ENCODE results near the gene IFITM10. TPM values are rescaled to one million over a fixed set of nuclear protein-coding genes. Genes with fewer than 3 reads are reported as not detected.

IFITM10 gene
- total and polyA plus RNA-seq, 2 donors from 2014 or later: 2.3 to 6.4 TPM

- H3K9ac ChIP-seq (ENCODE audit: low read length in 3 of 3): no peak overlapping the region
- H3K4me1 ChIP-seq (ENCODE audit: control insufficient read depth in 2 of 3, insufficient read depth in 2 of 3, low read depth in 1 of 3, low read length in 3 of 3): no peaks in the 10 kb centered on the region
- intact Hi-C loops (cut with DNase I): no loop called here
- H3K9me3 ChIP-seq (ENCODE audit: control insufficient read depth in 2 of 3, insufficient read depth in 1 of 3, low read length in 3 of 3): peaks cover 2 to 8% (median 5%) of the 10 kb centered on the region in 3 donors
- H3K4me3 ChIP-seq (ENCODE audit: low read length in 3 of 3): no peak overlapping the region
- FAIRE-seq (no peak), DNase-seq (peak in 1 of 5 donors; percentile 16)
- no peak overlapping the region for H3K27ac ChIP-seq (ENCODE audit: low read depth in 2 of 2, low read length in 2 of 2)
- TF ChIP-seq CTCF (IDR thresholded peaks at IDR 0.05; ENCODE audit: borderline replicate concordance, extremely low read depth, insufficient read depth): no peak
- no peaks in the 10 kb centered on the region for H3K36me3 ChIP-seq (ENCODE audit: control insufficient read depth in 2 of 3, insufficient read depth in 3 of 3, low read length in 3 of 3)
- H3K27me3 ChIP-seq (ENCODE audit: control insufficient read depth, insufficient read depth, low read length): no peaks in the 10 kb centered on the region
These were observed 15.7 kb downstream of the IFITM10 start for GRCh38 chr11:1734641-1735081.

GRCh38 chr11:1733716-1734640 lies 16.4 kb downstream of the IFITM10 start:
- Histone ChIP-seq H3K27me3 (ENCODE audit: control insufficient read depth, insufficient read depth, low read length) (no peaks in the 10 kb centered on the region), H3K27ac (ENCODE audit: low read depth in 2 of 2, low read length in 2 of 2) (no peak overlapping the region), H3K9ac (ENCODE audit: low read length in 3 of 3) (no peak overlapping the region), H3K36me3 (ENCODE audit: control insufficient read depth in 2 of 3, insufficient read depth in 3 of 3, low read length in 3 of 3) (no peaks in the 10 kb centered on the region), H3K9me3 (ENCODE audit: control insufficient read depth in 2 of 3, insufficient read depth in 1 of 3, low read length in 3 of 3) (peaks cover 2 to 8% (median 5%) of the 10 kb centered on the region in 3 donors), H3K4me1 (ENCODE audit: control insufficient read depth in 2 of 3, insufficient read depth in 2 of 3, low read depth in 1 of 3, low read length in 3 of 3) (no peaks in the 10 kb centered on the region), H3K4me3 (ENCODE audit: low read length in 3 of 3) (no peak overlapping the region)
- FAIRE-seq (no peak), DNase-seq (peak in 1 of 5 donors; percentile 20)
- TF ChIP-seq CTCF (IDR thresholded peaks at IDR 0.05; ENCODE audit: borderline replicate concordance, extremely low read depth, insufficient read depth): no peak
- intact Hi-C loops (cut with DNase I): no loop called here

GRCh38 chr11:1733009-1733715 lies 17.2 kb downstream of the IFITM10 start:
- Histone ChIP-seq H3K9me3 (ENCODE audit: control insufficient read depth in 2 of 3, insufficient read depth in 1 of 3, low read length in 3 of 3) (peaks cover 2 to 8% (median 5%) of the 10 kb centered on the region in 3 donors), H3K4me3 (ENCODE audit: low read length in 3 of 3) (no peak overlapping the region), H3K27ac (ENCODE audit: low read depth in 2 of 2, low read length in 2 of 2) (no peak overlapping the region), H3K36me3 (ENCODE audit: control insufficient read depth in 2 of 3, insufficient read depth in 3 of 3, low read length in 3 of 3) (no peaks in the 10 kb centered on the region), H3K4me1 (ENCODE audit: control insufficient read depth in 2 of 3, insufficient read depth in 2 of 3, low read depth in 1 of 3, low read length in 3 of 3) (no peaks in the 10 kb centered on the region), H3K9ac (ENCODE audit: low read length in 3 of 3) (no peak overlapping the region), H3K27me3 (ENCODE audit: control insufficient read depth, insufficient read depth, low read length) (no peaks in the 10 kb centered on the region)
- DNase-seq: peak in 1 of 5 donors; percentile 27
- intact Hi-C loops (cut with DNase I): no loop called here
- TF ChIP-seq CTCF (IDR thresholded peaks at IDR 0.05; ENCODE audit: borderline replicate concordance, extremely low read depth, insufficient read depth): no peak
- no peak for FAIRE-seq

Measured in kidney (tissue), 14 donors.